ENCODE measurements around the gene SRGAP1.

The SRGAP1 gene

DNA sequence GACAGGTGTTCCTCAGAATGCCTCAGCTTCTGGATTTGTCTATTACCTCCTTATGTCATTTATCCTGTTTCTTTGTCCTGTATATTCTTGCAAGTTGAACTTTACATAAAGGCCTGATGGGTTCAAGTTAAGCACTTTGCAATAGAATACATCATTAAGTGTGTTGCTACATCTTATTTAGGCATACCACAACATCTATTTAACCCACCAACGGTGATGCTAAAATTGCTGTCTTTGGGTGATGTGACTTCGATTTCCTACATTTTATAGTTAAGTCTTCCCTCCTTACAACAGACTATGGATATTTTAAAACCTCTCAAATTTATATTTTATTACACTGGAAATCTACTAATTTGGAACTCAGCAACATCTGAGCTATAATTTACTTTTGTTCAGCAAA, 206.6 kb downstream of the SRGAP1 start:
- H3K27ac Mint-ChIP-seq: no peak overlapping the region
- peaks cover 13% of the 10 kb centered on the region for H3K27me3 Mint-ChIP-seq
- H3K36me3 Mint-ChIP-seq: no peaks in the 10 kb centered on the region
- H3K9me3 Mint-ChIP-seq (ENCODE audit: low read depth): no peaks in the 10 kb centered on the region
- no peak overlapping the region for H3K4me3 Mint-ChIP-seq
- no peaks in the 10 kb centered on the region for H3K4me1 Mint-ChIP-seq (ENCODE audit: low read depth)

DNA sequence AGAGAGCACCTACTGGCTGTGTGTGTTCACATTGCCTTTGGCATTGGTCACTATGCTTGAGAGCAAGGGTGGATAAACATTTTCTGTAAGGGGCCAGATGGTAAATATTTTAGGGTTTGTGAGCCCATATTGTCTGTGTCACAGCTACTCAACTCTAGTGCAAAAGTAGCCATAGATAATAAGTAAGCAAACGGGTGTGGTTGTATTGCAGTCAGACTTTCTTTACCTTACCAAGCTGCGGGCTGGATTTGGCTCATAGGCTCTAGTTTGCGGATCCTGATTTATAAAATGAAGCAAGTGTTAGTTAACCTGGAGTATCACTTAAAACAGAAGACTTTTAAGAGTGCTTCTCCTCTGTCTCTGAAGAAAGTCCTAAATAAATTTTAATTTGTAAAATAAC, 208.6 kb downstream of the SRGAP1 start:
- H3K4me1 Mint-ChIP-seq (ENCODE audit: low read depth): no peaks in the 10 kb centered on the region
- no peak overlapping the region for H3K4me3 Mint-ChIP-seq
- H3K27me3 Mint-ChIP-seq: peaks cover 13% of the 10 kb centered on the region
- H3K9me3 Mint-ChIP-seq (ENCODE audit: low read depth): no peaks in the 10 kb centered on the region
- no peaks in the 10 kb centered on the region for H3K36me3 Mint-ChIP-seq
- H3K27ac Mint-ChIP-seq: no peak overlapping the region

DNA sequence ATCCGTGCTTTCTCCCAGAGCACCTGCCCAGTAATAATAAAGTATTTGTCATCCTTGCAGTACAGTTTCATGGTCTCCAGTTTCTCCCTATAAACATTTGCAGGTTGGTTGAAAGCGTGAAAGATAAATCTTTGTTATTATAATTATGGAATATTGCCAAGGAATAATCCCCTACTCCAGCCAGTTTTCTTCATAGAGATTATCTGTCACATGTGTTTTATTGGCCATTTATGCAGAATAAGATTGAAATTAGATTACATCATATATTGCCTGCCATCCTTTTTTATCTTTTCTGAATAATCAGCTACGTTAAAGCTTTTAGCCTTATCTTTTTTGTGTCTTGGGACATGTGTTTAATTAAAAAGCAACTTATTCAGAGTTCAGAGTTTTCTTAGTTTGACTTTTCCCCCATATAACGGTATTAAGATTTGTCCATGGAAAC, 209.6 kb downstream of the SRGAP1 start:
- H3K27ac Mint-ChIP-seq: no peak overlapping the region
- H3K36me3 Mint-ChIP-seq: no peaks in the 10 kb centered on the region
- no peaks in the 10 kb centered on the region for H3K4me1 Mint-ChIP-seq (ENCODE audit: low read depth)
- H3K9me3 Mint-ChIP-seq (ENCODE audit: low read depth): no peaks in the 10 kb centered on the region
- no peak overlapping the region for H3K4me3 Mint-ChIP-seq
- H3K27me3 Mint-ChIP-seq: peaks cover 13% of the 10 kb centered on the region

DNA sequence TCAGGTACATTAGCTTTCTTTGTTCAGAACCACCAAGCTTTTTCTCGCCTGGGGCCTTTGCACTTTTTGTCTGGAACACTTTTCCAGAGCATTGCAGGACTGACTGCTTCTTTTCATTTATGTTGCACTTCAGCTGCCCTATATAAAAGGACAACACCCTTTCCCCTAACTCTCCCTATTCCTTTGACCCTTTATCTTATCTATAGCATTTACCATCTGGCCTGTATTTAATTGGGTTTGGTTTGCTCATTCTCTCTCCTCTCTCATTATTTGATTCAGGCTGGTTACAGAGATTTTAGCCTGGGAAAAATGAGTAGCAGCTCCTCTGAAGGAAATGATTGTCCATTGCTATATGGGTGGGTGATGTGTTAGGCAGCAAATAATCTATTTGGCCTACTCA, 212.2 kb downstream of the SRGAP1 start:
- Mint-ChIP-seq H3K27me3 (peaks cover 6% of the 10 kb centered on the region), H3K36me3 (no peaks in the 10 kb centered on the region), H3K27ac (no peak overlapping the region), H3K9me3 (ENCODE audit: low read depth) (no peaks in the 10 kb centered on the region), H3K4me3 (no peak overlapping the region), H3K4me1 (ENCODE audit: low read depth) (no peaks in the 10 kb centered on the region)

DNA sequence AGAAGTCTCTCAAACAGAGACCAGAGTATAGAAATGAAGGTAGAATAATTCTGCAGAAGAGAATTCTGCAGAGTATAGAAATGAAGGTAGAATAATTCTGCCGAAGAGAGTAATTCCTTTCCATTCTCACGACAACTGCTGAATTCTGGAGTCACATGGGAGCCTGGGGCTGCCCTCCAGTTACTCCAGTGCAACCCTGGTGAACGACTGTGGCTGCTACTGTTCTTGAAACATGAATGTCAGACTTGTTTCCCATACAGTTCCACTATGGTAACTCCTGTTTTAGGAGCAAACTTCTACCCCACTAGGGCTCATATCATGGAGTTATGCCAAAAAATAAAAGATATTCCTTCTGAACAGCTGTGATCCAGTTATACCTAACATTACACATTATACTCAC, 213.2 kb downstream of the SRGAP1 start:
- H3K4me3 Mint-ChIP-seq: no peak overlapping the region
- H3K27me3 Mint-ChIP-seq: peaks cover 5% of the 10 kb centered on the region
- no peak overlapping the region for H3K27ac Mint-ChIP-seq
- no peaks in the 10 kb centered on the region for H3K9me3 Mint-ChIP-seq (ENCODE audit: low read depth)
- no peaks in the 10 kb centered on the region for H3K36me3 Mint-ChIP-seq
- no peaks in the 10 kb centered on the region for H3K4me1 Mint-ChIP-seq (ENCODE audit: low read depth)

DNA sequence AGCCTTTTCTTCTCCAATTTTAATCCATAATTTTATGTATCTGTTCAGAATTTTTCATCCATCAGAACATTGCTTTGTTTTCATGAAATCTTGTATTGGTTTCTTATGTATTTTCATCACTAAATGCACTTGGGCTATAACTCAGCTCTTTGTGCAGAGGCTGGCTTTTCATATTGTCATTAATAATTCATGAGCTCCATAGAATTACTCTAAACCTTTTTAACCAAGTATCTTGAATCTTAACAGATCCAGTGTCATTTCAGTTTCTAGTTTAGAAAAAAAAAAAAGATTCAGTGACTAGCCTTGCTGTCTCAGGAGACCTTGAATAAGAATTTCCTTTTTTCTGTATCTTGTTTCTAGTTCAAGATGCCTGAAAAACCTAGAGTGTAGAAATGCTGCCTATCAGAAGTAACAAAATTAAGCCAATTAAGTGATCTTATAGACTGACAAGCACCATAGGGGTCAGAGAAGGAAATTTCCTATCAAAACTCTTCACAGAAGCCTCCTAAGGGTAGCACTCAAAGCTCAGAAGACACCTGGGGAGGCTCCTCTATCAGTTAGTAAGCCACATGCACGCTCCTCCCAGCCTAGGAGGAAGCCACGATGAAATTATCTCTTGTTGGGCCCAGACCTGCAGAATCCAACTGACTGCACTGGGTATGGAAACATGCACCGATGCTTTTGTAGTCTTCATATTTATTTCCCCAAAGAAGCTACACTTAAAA, 214.2 kb downstream of the SRGAP1 start:
- Mint-ChIP-seq H3K4me3 (no peak overlapping the region), H3K36me3 (no peaks in the 10 kb centered on the region), H3K9me3 (ENCODE audit: low read depth) (no peaks in the 10 kb centered on the region), H3K27ac (no peak overlapping the region), H3K27me3 (peaks cover 5% of the 10 kb centered on the region), H3K4me1 (ENCODE audit: low read depth) (no peaks in the 10 kb centered on the region)

DNA sequence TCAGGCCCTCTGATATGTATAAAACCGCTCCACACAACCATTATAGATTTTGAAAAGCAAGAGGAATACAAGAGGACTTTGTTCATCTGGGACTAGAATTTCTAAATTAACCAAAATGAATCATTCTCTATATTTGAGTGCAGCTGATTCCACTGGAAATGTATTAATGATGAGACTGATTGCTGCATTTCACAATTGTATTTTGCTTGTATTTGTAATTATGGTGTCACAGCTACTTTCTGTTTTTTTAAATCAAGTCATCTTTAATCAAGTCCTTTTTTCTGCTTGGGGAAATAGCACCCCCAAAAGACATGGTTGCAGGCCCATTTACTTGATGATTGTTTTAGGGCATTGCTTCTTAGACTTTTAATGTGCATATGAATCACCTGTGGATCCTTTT, 215.2 kb downstream of the SRGAP1 start:
- Mint-ChIP-seq H3K4me3 (no peak overlapping the region), H3K4me1 (ENCODE audit: low read depth) (no peaks in the 10 kb centered on the region), H3K9me3 (ENCODE audit: low read depth) (no peaks in the 10 kb centered on the region), H3K27me3 (peaks cover 6% of the 10 kb centered on the region), H3K36me3 (no peaks in the 10 kb centered on the region), H3K27ac (no peak overlapping the region)

DNA sequence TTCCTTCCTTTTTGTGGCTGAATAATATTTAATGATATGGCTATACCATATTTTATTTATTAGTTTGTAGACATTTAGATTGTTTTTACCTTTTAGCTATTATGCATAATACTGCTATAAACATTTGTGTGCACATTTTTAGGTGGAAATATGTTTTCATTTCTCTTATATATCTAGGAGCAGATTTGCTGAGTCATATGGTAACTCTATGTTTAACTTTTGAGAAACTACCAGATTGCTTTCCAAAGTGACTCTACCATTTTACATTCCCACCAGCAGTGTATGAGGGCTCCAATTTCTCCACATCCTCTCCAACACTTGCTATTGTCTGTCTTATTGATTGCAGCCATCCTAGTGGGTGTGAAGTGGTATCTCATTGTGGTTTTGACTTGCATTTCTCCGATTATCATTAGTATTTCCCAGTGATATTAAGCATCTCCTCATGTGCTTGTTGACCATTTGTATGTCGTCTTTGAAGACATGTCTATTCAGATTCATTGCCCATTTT, 217.4 kb downstream of the SRGAP1 start:
- Mint-ChIP-seq H3K27ac (no peak overlapping the region), H3K36me3 (no peaks in the 10 kb centered on the region), H3K4me3 (no peak overlapping the region)

DNA sequence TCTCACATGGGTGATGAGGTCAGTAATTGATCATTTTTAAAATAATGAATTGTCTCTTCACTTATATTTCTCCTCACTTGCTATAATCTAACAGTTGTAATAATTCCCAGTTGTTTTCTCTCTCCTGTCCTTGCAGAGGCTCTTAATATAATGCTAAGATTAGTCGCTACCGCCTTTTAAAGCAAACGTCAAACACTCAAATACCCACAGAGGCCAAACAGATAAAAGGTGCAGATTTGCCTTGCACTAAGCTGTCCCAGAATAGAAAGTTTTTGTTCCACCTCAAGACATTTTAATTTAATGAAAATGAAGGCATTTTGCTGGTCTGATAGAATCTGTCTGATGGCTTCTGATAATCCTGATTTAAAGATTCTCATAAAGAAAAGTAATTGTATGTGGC, 218.6 kb downstream of the SRGAP1 start:
- H3K27me3 Mint-ChIP-seq: peaks cover 4% of the 10 kb centered on the region
- no peaks in the 10 kb centered on the region for H3K36me3 Mint-ChIP-seq
- H3K4me3 Mint-ChIP-seq: no peak overlapping the region
- H3K4me1 Mint-ChIP-seq (ENCODE audit: low read depth): no peaks in the 10 kb centered on the region
- no peaks in the 10 kb centered on the region for H3K9me3 Mint-ChIP-seq (ENCODE audit: low read depth)
- H3K27ac Mint-ChIP-seq: no peak overlapping the region

More for the DNA sequence above, 217.4 kb downstream of the SRGAP1 start:
- H3K9me3 Mint-ChIP-seq (ENCODE audit: low read depth): no peaks in the 10 kb centered on the region
- H3K27me3 Mint-ChIP-seq: peaks cover 1% of the 10 kb centered on the region
- no peaks in the 10 kb centered on the region for H3K4me1 Mint-ChIP-seq (ENCODE audit: low read depth)

DNA sequence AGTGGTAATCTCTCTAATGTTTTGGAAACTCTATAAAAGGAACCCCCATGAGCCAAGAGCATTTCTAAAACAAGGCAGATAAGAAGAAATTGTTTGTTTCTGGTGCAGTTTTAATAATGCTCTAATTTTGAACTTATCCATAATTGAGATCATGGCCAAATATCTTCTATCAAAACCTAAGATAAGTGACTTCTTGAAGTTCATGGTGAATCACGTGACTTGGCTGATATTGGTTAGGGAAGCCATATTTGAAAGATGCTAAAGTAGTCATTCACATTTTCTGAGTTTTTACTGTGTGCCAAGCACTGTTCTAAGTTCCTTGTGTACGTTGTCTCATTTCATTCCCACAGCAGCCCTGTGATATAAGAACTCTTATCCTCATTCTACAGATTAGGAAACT, 219.7 kb downstream of the SRGAP1 start:
- peaks cover 4% of the 10 kb centered on the region for H3K27me3 Mint-ChIP-seq
- H3K4me1 Mint-ChIP-seq (ENCODE audit: low read depth): no peaks in the 10 kb centered on the region
- H3K27ac Mint-ChIP-seq: no peak overlapping the region
- H3K9me3 Mint-ChIP-seq (ENCODE audit: low read depth): no peaks in the 10 kb centered on the region
- no peak overlapping the region for H3K4me3 Mint-ChIP-seq
- no peaks in the 10 kb centered on the region for H3K36me3 Mint-ChIP-seq

DNA sequence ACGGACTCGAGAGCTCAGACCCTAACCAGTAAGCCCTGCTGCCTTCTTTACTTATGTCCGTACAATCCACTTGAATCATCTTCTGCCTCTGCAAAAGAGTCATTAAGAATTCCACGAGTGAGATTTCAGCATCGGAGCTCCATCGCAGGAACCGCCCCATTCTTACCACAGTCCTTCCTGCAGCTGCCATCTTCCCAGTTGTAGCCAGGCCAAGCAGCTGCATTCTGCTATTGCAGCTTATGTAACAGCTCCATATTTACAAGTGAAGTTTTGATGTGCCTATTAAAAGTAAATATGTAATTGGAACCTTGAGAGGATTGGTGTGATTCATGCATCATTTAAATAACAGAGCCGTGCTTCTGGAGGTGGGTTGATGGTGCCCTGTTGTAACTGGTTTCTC, 220.2 kb downstream of the SRGAP1 start:
- no peaks in the 10 kb centered on the region for H3K36me3 Mint-ChIP-seq
- no peak overlapping the region for H3K27ac Mint-ChIP-seq
- no peaks in the 10 kb centered on the region for H3K4me1 Mint-ChIP-seq (ENCODE audit: low read depth)
- H3K4me3 Mint-ChIP-seq: no peak overlapping the region
- peaks cover 4% of the 10 kb centered on the region for H3K27me3 Mint-ChIP-seq
- no peaks in the 10 kb centered on the region for H3K9me3 Mint-ChIP-seq (ENCODE audit: low read depth)

DNA sequence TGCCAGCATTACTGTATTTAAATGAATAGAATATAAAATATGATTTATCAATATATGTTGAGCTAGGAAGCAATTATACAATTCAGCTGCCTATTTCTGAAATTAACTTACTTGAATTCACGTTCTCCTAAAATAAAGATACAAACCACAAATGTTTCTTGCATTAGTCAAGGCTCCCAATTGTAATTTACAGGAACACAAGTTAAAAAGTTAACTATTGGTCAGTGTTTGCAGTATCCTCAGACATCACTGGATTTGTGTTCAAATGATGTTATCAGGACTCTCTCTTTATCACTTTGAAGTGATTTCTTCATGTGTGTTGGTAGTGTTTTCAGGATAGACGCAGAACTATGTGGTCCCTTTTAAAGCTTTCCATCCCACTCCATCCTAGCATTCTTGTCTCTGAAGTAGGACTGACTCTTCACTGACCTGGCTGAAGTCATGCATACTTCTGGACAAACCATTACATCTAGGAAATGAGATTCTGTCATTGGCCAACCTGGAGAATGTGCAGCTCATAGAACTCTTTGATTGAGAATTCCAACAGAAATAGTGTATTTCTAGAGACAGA, 221.5 kb downstream of the SRGAP1 start:
- no peak overlapping the region for H3K27ac Mint-ChIP-seq
- peaks cover 4% of the 10 kb centered on the region for H3K27me3 Mint-ChIP-seq
- no peaks in the 10 kb centered on the region for H3K9me3 Mint-ChIP-seq (ENCODE audit: low read depth)
- no peak overlapping the region for H3K4me3 Mint-ChIP-seq
- no peaks in the 10 kb centered on the region for H3K36me3 Mint-ChIP-seq
- no peaks in the 10 kb centered on the region for H3K4me1 Mint-ChIP-seq (ENCODE audit: low read depth)

DNA sequence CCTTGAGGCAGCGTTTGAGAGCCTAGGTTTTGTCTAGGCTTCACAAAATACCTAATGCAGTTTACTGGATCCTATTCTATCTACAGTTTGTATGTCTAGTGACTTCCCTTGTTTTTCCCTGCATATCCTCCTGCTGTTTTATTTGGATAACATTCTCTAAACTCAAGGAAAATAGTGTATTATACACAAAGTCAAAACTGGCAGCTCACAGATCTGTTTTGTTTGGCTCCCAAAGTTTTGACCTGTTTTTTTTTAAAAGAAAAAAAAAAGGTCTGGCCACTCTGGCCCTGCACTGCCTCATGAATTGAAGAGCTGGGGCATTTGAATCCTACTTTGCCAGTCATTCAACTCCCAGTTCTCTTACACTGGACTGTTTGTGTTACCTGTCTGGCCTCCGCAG, 222.3 kb downstream of the SRGAP1 start:
- H3K27me3 Mint-ChIP-seq: peaks cover 4% of the 10 kb centered on the region
- H3K27ac Mint-ChIP-seq: no peak overlapping the region
- H3K4me1 Mint-ChIP-seq (ENCODE audit: low read depth): no peaks in the 10 kb centered on the region
- H3K9me3 Mint-ChIP-seq (ENCODE audit: low read depth): no peaks in the 10 kb centered on the region
- H3K4me3 Mint-ChIP-seq: no peak overlapping the region
- H3K36me3 Mint-ChIP-seq: no peaks in the 10 kb centered on the region

DNA sequence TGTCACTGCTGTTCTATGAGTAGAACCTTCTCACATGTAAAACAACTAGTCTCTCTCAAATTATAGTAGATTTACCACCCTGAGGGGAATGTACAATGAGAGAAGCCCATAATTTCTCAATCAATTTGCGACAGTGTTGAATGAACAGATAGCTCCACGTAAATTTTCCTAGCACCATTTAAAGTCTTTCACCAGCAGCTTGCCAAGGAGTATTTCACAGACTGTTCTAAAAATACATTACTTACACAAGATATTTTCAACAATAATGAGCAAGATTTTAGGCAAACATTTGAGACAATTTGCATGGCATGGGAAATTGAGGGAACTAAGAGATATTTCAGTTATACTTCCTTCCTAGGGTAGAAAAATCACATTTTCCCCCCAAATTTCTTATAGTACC, 226.0 kb downstream of the SRGAP1 start:
- H3K27me3 Mint-ChIP-seq: peaks cover 5% of the 10 kb centered on the region
- no peaks in the 10 kb centered on the region for H3K9me3 Mint-ChIP-seq (ENCODE audit: low read depth)
- H3K4me1 Mint-ChIP-seq (ENCODE audit: low read depth): no peaks in the 10 kb centered on the region
- no peaks in the 10 kb centered on the region for H3K36me3 Mint-ChIP-seq
- no peak overlapping the region for H3K27ac Mint-ChIP-seq
- H3K4me3 Mint-ChIP-seq: no peak overlapping the region

DNA sequence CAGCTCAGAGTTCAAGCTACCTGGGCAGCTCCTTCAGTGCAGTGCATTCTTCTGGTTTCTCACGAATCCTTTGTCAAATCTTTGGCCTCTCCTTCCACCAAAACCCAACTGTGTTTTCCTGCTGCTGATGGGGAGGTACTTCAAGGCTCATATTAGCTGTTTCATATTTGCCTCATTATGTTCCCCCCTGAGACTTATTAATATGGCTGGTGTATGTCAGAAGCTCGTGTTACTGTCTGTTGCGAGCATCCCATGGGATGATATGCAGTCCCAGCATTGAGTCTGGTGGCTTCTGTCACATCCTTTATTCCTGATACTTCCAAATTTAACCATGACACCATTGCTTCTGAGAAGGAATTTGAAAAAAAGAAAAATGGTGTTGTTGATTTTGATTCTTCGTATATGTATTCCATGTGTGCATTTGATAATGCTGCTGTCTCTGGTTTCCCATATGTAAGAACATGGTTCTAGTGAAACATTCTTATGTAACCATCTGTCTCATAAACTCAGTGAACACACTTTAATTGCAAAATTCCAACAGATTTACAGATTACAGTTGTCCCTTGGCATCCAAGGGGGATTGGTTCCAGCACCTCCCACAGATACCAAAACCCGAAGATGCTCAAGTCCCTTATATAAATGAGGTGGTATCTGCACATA, 228.5 kb downstream of the SRGAP1 start:
- H3K27ac Mint-ChIP-seq: no peak overlapping the region
- H3K27me3 Mint-ChIP-seq: peaks cover 8% of the 10 kb centered on the region
- no peak overlapping the region for H3K4me3 Mint-ChIP-seq
- H3K4me1 Mint-ChIP-seq (ENCODE audit: low read depth): no peaks in the 10 kb centered on the region
- H3K9me3 Mint-ChIP-seq (ENCODE audit: low read depth): no peaks in the 10 kb centered on the region
- H3K36me3 Mint-ChIP-seq: no peaks in the 10 kb centered on the region

All from activated naive CD8-positive, alpha-beta T cell (primary cell).